Measurements from ENCODE around the gene HOMER3.

HOMER3 gene

DNA sequence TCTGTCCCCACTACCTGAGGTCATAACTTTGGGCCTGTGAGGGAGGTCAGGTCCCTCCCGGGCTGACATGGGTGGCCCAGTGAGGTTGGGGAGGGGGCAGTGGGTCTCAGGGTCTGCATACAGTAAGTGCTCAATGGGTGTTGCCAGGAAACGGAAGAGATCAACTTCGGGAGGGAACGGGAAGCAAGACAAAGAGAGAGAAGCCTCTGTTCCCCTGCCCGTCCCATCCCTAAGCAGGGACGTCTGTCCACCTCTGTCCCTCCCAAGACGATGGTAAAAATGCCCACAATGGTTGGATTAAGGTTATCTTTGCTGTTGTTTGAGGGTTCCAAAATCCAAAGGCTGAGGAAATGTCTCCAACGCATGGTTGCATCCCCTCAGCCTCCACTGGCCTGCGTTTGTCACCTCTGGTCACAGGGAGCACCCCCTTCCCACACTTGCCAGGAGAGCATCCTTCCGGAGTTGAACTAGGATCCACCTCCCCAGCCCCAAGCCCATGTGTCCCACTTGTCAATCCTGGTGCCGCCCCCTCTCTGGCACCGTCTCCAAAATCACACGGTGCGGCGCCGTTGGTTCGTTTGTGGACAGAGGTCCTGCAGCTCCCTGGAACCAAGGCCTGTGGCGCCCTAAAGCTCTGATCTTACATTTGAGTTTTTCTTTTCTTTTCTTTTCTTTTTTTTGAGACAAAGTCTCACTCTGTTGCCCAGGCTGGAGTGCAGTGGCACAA is 774 bp upstream of the HOMER3 start:
- H3K4me2 ChIP-seq (ENCODE audit: low read length): no peak overlapping the region
- TF ChIP-seq, protein P1, sequence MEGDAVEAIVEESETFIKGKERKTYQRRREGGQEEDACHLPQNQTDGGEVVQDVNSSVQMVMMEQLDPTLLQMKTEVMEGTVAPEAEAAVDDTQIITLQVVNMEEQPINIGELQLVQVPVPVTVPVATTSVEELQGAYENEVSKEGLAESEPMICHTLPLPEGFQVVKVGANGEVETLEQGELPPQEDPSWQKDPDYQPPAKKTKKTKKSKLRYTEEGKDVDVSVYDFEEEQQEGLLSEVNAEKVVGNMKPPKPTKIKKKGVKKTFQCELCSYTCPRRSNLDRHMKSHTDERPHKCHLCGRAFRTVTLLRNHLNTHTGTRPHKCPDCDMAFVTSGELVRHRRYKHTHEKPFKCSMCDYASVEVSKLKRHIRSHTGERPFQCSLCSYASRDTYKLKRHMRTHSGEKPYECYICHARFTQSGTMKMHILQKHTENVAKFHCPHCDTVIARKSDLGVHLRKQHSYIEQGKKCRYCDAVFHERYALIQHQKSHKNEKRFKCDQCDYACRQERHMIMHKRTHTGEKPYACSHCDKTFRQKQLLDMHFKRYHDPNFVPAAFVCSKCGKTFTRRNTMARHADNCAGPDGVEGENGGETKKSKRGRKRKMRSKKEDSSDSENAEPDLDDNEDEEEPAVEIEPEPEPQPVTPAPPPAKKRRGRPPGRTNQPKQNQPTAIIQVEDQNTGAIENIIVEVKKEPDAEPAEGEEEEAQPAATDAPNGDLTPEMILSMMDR (IDR thresholded peaks at IDR 0.05; ENCODE audit: low read length): no peak
- no peak for TF ChIP-seq EZH2 (IDR thresholded peaks at IDR 0.05; ENCODE audit: borderline replicate concordance, low read length)
- H3K36me3 ChIP-seq (ENCODE audit: insufficient read depth, low read length): no peaks in the 10 kb centered on the region
- H3K9ac ChIP-seq (ENCODE audit: low read length): no peak overlapping the region
- no peaks in the 10 kb centered on the region for H4K20me1 ChIP-seq (ENCODE audit: insufficient read depth, low read length)
- H3K27me3 ChIP-seq (ENCODE audit: insufficient read depth, low read length): peaks cover 3% of the 10 kb centered on the region; the same call in 1 of the 2 replicates
- H3K79me2 ChIP-seq (ENCODE audit: insufficient read depth, low read length): no peaks in the 10 kb centered on the region
- no peaks in the 10 kb centered on the region for H3K9me3 ChIP-seq (ENCODE audit: low read length)
- no peak overlapping the region for H2AFZ ChIP-seq (ENCODE audit: low read length)
- H3K4me1 ChIP-seq (ENCODE audit: insufficient read depth, low read length, severe bottlenecking): peaks cover 13% of the 10 kb centered on the region
- H3K4me3 ChIP-seq (ENCODE audit: low read depth, low read length, poor library complexity, severe bottlenecking): no peak overlapping the region
- H3F3A ChIP-seq (ENCODE audit: insufficient read depth, low read length): no peaks in the 10 kb centered on the region
- H3K9me2 ChIP-seq (ENCODE audit: low read depth, low read length): no peaks in the 10 kb centered on the region
- no peak overlapping the region for H3K27ac ChIP-seq (ENCODE audit: low read depth, low read length, poor library complexity, severe bottlenecking)

DNA sequence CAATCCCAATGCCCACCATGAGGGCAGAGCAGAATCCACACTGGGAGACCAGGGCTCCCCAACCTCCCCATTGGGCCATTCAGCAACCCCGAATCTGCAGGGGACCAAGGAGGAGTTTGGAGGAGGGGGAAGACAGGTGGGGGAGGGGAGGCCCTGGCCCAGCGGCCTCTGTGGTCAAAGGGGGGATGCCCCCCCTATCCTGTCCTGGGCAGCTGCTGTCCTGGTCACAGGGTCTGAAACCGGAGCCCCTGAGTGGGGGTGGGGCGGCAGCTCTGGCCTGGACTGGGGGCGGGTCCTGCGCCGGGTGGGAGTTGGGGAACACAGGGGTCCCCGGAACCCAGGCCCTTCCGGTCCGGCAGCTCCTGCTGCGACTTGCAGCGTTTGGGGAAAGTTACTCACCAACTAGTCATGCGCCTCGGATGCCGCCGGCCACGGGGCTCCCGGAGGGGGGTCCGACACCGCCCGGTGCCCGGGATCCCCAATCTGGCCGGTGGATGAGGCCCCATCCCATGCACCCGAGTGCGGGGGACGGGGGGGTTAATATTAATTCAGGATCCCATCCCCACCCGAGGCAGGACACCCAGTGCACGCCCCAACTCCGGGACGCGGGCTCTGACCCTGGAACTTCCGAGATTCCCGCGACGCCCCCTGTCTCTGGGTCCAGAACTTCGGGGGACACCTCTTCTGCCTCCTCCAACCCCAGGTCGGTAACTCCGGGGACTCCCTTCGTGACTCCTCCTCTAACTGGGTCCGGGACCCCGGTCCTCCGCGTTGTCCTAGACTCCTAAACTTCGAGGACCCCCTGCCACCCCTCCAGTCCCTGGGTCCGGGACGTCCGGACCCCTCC is 872 bp downstream of the HOMER3 start:
- Histone ChIP-seq H3K9ac (ENCODE audit: low read length) (peak overlapping the region; percentile 42; the same call in 1 of the 2 replicates), H3F3A (ENCODE audit: insufficient read depth, low read length) (no peaks in the 10 kb centered on the region), H3K36me3 (ENCODE audit: insufficient read depth, low read length) (no peaks in the 10 kb centered on the region), H3K4me2 (ENCODE audit: low read length) (peak overlapping the region; percentile 65), H4K20me1 (ENCODE audit: insufficient read depth, low read length) (no peaks in the 10 kb centered on the region), H3K27me3 (ENCODE audit: insufficient read depth, low read length) (peaks cover 3% of the 10 kb centered on the region; the same call in 1 of the 2 replicates), H2AFZ (ENCODE audit: low read length) (no peak overlapping the region), H3K79me2 (ENCODE audit: insufficient read depth, low read length) (no peaks in the 10 kb centered on the region), H3K4me3 (ENCODE audit: low read depth, low read length, poor library complexity, severe bottlenecking) (peak overlapping the region; percentile 54), H3K4me1 (ENCODE audit: insufficient read depth, low read length, severe bottlenecking) (peaks cover 9% of the 10 kb centered on the region), H3K9me3 (ENCODE audit: low read length) (no peaks in the 10 kb centered on the region), H3K9me2 (ENCODE audit: low read depth, low read length) (no peaks in the 10 kb centered on the region), H3K27ac (ENCODE audit: low read depth, low read length, poor library complexity, severe bottlenecking) (no peak overlapping the region)
- TF ChIP-seq, protein P1 (IDR thresholded peaks at IDR 0.05; ENCODE audit: low read length): no peak
- no peak for TF ChIP-seq EZH2 (IDR thresholded peaks at IDR 0.05; ENCODE audit: borderline replicate concordance, low read length)

DNA sequence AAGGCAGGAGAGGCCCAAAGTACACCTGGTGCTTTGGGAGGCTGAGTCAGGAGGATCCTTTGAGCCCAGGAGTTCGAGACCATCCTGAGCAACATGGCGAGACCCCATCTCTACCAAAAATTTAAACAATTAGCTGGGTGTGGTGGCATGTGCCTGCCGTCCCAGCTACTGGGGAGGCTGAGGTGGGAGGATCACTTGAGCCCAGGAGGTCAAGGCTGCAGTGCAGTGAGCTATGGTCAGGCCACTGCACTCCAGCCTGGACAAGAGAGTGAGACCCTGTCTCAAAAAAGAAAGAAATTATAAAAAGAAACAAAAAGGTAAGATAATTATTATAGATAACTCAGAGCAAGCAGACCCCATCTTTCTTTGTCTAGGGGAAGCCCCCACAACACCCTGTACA is 1.9 kb downstream of the HOMER3 start:
- no peak overlapping the region for H3K27ac ChIP-seq (ENCODE audit: low read depth, low read length, poor library complexity, severe bottlenecking)

More for the DNA sequence above, 1.9 kb downstream of the HOMER3 start:
- Histone ChIP-seq H3K4me3 (ENCODE audit: low read depth, low read length, poor library complexity, severe bottlenecking) (no peak overlapping the region), H4K20me1 (ENCODE audit: insufficient read depth, low read length) (no peaks in the 10 kb centered on the region), H3K36me3 (ENCODE audit: insufficient read depth, low read length) (no peaks in the 10 kb centered on the region), H3K9me3 (ENCODE audit: low read length) (no peaks in the 10 kb centered on the region), H3K4me2 (ENCODE audit: low read length) (no peak overlapping the region), H3K9ac (ENCODE audit: low read length) (no peak overlapping the region), H3K4me1 (ENCODE audit: insufficient read depth, low read length, severe bottlenecking) (peaks cover 9% of the 10 kb centered on the region), H3F3A (ENCODE audit: insufficient read depth, low read length) (no peaks in the 10 kb centered on the region), H3K9me2 (ENCODE audit: low read depth, low read length) (no peaks in the 10 kb centered on the region), H3K79me2 (ENCODE audit: insufficient read depth, low read length) (no peaks in the 10 kb centered on the region), H2AFZ (ENCODE audit: low read length) (no peak overlapping the region), H3K27me3 (ENCODE audit: insufficient read depth, low read length) (peaks cover 3% of the 10 kb centered on the region; the same call in 1 of the 2 replicates)
- TF ChIP-seq EZH2 (IDR thresholded peaks at IDR 0.05; ENCODE audit: borderline replicate concordance, low read length): no peak
- TF ChIP-seq, protein P1 (IDR thresholded peaks at IDR 0.05; ENCODE audit: low read length): no peak

All from OCI-LY1 (cell line).